ENCODE measurements around the gene LSM10. TPM values are rescaled to one million over a fixed set of nuclear protein-coding genes. Genes with fewer than 3 reads are reported as not detected.

Gene LSM10
- total RNA-seq, 1 experiment from 2014 or later = 19.4 TPM

- H3K79me2 ChIP-seq (ENCODE audit: low read length) = no peaks in the 10 kb centered on the region
- H3K36me3 ChIP-seq (ENCODE audit: insufficient read depth, low read length) = peaks cover 4% of the 10 kb centered on the region; the same call in 1 of the 2 replicates
- no peak overlapping the region for H2AFZ ChIP-seq (ENCODE audit: low read length)
- H4K20me1 ChIP-seq (ENCODE audit: insufficient read depth, low read depth, low read length) = no peaks in the 10 kb centered on the region
- DNase-seq = no peak
- no peaks in the 10 kb centered on the region for H3K27me3 ChIP-seq (ENCODE audit: low read length)
- no peak overlapping the region for H3K27ac ChIP-seq (ENCODE audit: low read length)
- H3K4me2 ChIP-seq (ENCODE audit: low read depth, low read length, poor library complexity, severe bottlenecking) = no peak overlapping the region
- H3K9me2 ChIP-seq (replicated peaks; ENCODE audit: insufficient read depth, low read length) = no peaks in the 10 kb centered on the region
- no peak overlapping the region for H3K4me3 ChIP-seq (ENCODE audit: low read length)
- H3K9ac ChIP-seq (ENCODE audit: low read length) = no peak overlapping the region
- H3K4me1 ChIP-seq (ENCODE audit: low read length) = no peaks in the 10 kb centered on the region
- no peaks in the 10 kb centered on the region for H3K9me3 ChIP-seq (ENCODE audit: low read length)
Measured at GRCh38 chr1:36349839-36350238, 47.9 kb downstream of the LSM10 start.

GRCh38 chr1:36349241-36349671 is 48.5 kb downstream of the LSM10 start:
- H3K9me2 ChIP-seq (replicated peaks; ENCODE audit: insufficient read depth, low read length) = no peaks in the 10 kb centered on the region
- no peak overlapping the region for H3K27ac ChIP-seq (ENCODE audit: low read length)
- H3K27me3 ChIP-seq (ENCODE audit: low read length) = no peaks in the 10 kb centered on the region
- H3K4me3 ChIP-seq (ENCODE audit: low read length) = no peak overlapping the region
- H3K4me2 ChIP-seq (ENCODE audit: low read depth, low read length, poor library complexity, severe bottlenecking) = no peak overlapping the region
- peaks cover 4% of the 10 kb centered on the region; the same call in 1 of the 2 replicates for H3K36me3 ChIP-seq (ENCODE audit: insufficient read depth, low read length)
- no peaks in the 10 kb centered on the region for H3K79me2 ChIP-seq (ENCODE audit: low read length)
- no peak for DNase-seq
- H3K9ac ChIP-seq (ENCODE audit: low read length) = no peak overlapping the region
- no peaks in the 10 kb centered on the region for H3K4me1 ChIP-seq (ENCODE audit: low read length)
- no peaks in the 10 kb centered on the region for H3K9me3 ChIP-seq (ENCODE audit: low read length)
- H4K20me1 ChIP-seq (ENCODE audit: insufficient read depth, low read depth, low read length) = no peaks in the 10 kb centered on the region
- H2AFZ ChIP-seq (ENCODE audit: low read length) = no peak overlapping the region

GRCh38 chr1:36346741-36347370 is 50.9 kb downstream of the LSM10 start:
- H3K9me3 ChIP-seq (ENCODE audit: low read length) = no peaks in the 10 kb centered on the region
- no peaks in the 10 kb centered on the region for H3K79me2 ChIP-seq (ENCODE audit: low read length)
- no peak for DNase-seq
- no peak overlapping the region for H3K27ac ChIP-seq (ENCODE audit: low read length)
- H3K4me1 ChIP-seq (ENCODE audit: low read length) = no peaks in the 10 kb centered on the region
- no peaks in the 10 kb centered on the region for H3K9me2 ChIP-seq (replicated peaks; ENCODE audit: insufficient read depth, low read length)
- no peak overlapping the region for H3K9ac ChIP-seq (ENCODE audit: low read length)
- no peak overlapping the region for H2AFZ ChIP-seq (ENCODE audit: low read length)
- H4K20me1 ChIP-seq (ENCODE audit: insufficient read depth, low read depth, low read length) = no peaks in the 10 kb centered on the region
- H3K36me3 ChIP-seq (ENCODE audit: insufficient read depth, low read length) = peaks cover 4% of the 10 kb centered on the region; the same call in 1 of the 2 replicates
- H3K27me3 ChIP-seq (ENCODE audit: low read length) = no peaks in the 10 kb centered on the region
- H3K4me3 ChIP-seq (ENCODE audit: low read length) = no peak overlapping the region
- H3K4me2 ChIP-seq (ENCODE audit: low read depth, low read length, poor library complexity, severe bottlenecking) = no peak overlapping the region

- H3K9ac ChIP-seq (ENCODE audit: low read length) = no peak overlapping the region
- H3K9me3 ChIP-seq (ENCODE audit: low read length) = no peaks in the 10 kb centered on the region
- no peaks in the 10 kb centered on the region for H3K9me2 ChIP-seq (replicated peaks; ENCODE audit: insufficient read depth, low read length)
- H3K4me3 ChIP-seq (ENCODE audit: low read length) = no peak overlapping the region
- no peak for DNase-seq
- no peaks in the 10 kb centered on the region for H3K27me3 ChIP-seq (ENCODE audit: low read length)
- no peak overlapping the region for H3K4me2 ChIP-seq (ENCODE audit: low read depth, low read length, poor library complexity, severe bottlenecking)
- no peak overlapping the region for H3K27ac ChIP-seq (ENCODE audit: low read length)
- H2AFZ ChIP-seq (ENCODE audit: low read length) = no peak overlapping the region
- peaks cover 4% of the 10 kb centered on the region; the same call in 1 of the 2 replicates for H3K36me3 ChIP-seq (ENCODE audit: insufficient read depth, low read length)
- no peaks in the 10 kb centered on the region for H4K20me1 ChIP-seq (ENCODE audit: insufficient read depth, low read depth, low read length)
- H3K79me2 ChIP-seq (ENCODE audit: low read length) = no peaks in the 10 kb centered on the region
- H3K4me1 ChIP-seq (ENCODE audit: low read length) = no peaks in the 10 kb centered on the region
Measured at GRCh38 chr1:36345353-36345752, 52.4 kb downstream of the LSM10 start.

- H3K27ac ChIP-seq (ENCODE audit: low read length) = no peak overlapping the region
- H3K9me2 ChIP-seq (replicated peaks; ENCODE audit: insufficient read depth, low read length) = no peaks in the 10 kb centered on the region
- no peak overlapping the region for H3K9ac ChIP-seq (ENCODE audit: low read length)
- no peaks in the 10 kb centered on the region for H3K27me3 ChIP-seq (ENCODE audit: low read length)
- H2AFZ ChIP-seq (ENCODE audit: low read length) = no peak overlapping the region
- peaks cover 4% of the 10 kb centered on the region; the same call in 1 of the 2 replicates for H3K36me3 ChIP-seq (ENCODE audit: insufficient read depth, low read length)
- no peaks in the 10 kb centered on the region for H4K20me1 ChIP-seq (ENCODE audit: insufficient read depth, low read depth, low read length)
- no peaks in the 10 kb centered on the region for H3K4me1 ChIP-seq (ENCODE audit: low read length)
- DNase-seq = no peak
- no peaks in the 10 kb centered on the region for H3K9me3 ChIP-seq (ENCODE audit: low read length)
- no peak overlapping the region for H3K4me2 ChIP-seq (ENCODE audit: low read depth, low read length, poor library complexity, severe bottlenecking)
- H3K4me3 ChIP-seq (ENCODE audit: low read length) = no peak overlapping the region
- no peaks in the 10 kb centered on the region for H3K79me2 ChIP-seq (ENCODE audit: low read length)
Measured at GRCh38 chr1:36344395-36344680, 53.4 kb downstream of the LSM10 start.

GRCh38 chr1:36343651-36344394 is 53.9 kb downstream of the LSM10 start:
- H3K27me3 ChIP-seq (ENCODE audit: low read length) = no peaks in the 10 kb centered on the region
- H3K79me2 ChIP-seq (ENCODE audit: low read length) = no peaks in the 10 kb centered on the region
- H3K9me2 ChIP-seq (replicated peaks; ENCODE audit: insufficient read depth, low read length) = no peaks in the 10 kb centered on the region
- no peak overlapping the region for H3K9ac ChIP-seq (ENCODE audit: low read length)
- peaks cover 4% of the 10 kb centered on the region; the same call in 1 of the 2 replicates for H3K36me3 ChIP-seq (ENCODE audit: insufficient read depth, low read length)
- no peak for DNase-seq
- no peak overlapping the region for H3K27ac ChIP-seq (ENCODE audit: low read length)
- no peak overlapping the region for H3K4me3 ChIP-seq (ENCODE audit: low read length)
- H3K4me1 ChIP-seq (ENCODE audit: low read length) = no peaks in the 10 kb centered on the region
- H4K20me1 ChIP-seq (ENCODE audit: insufficient read depth, low read depth, low read length) = no peaks in the 10 kb centered on the region
- H3K4me2 ChIP-seq (ENCODE audit: low read depth, low read length, poor library complexity, severe bottlenecking) = no peak overlapping the region
- no peak overlapping the region for H2AFZ ChIP-seq (ENCODE audit: low read length)
- no peaks in the 10 kb centered on the region for H3K9me3 ChIP-seq (ENCODE audit: low read length)

Small RNAs within 50 kb of the gene (small RNA-seq; reads per million reads assigned to genes)
- gene RNU4-27P = not detected
- gene SNORA63C = 0.24 reads per million

Other genes with a start within 250 kb of the LSM10 start
- gene TRAPPC3, start 248.4 kb downstream of the LSM10 start, total RNA-seq (2014; rRNA removed; shearing (Covaris generic); ENCODE audit: low replicate concordance) = 46.7 and 81.0 TPM in 2 replicates
- 24.1 and 87.3 TPM in 2 replicates for gene MAP7D1, start 241.7 kb downstream of the LSM10 start, total RNA-seq (2014; rRNA removed; shearing (Covaris generic); ENCODE audit: low replicate concordance)
- gene THRAP3, start 173.5 kb downstream of the LSM10 start, total RNA-seq (2014; rRNA removed; shearing (Covaris generic); ENCODE audit: low replicate concordance) = 47.0 and 56.2 TPM in 2 replicates
- gene SH3D21, start 91.5 kb downstream of the LSM10 start, total RNA-seq (2014; rRNA removed; shearing (Covaris generic); ENCODE audit: low replicate concordance) = 8.2 and 16.4 TPM in 2 replicates
- 0.75 and 7.1 TPM in 2 replicates for gene EVA1B, start 74.3 kb downstream of the LSM10 start, total RNA-seq (2014; rRNA removed; shearing (Covaris generic); ENCODE audit: low replicate concordance)
- 27.0 and 44.6 TPM in 2 replicates for gene STK40, start 12.0 kb downstream of the LSM10 start, total RNA-seq (2014; rRNA removed; shearing (Covaris generic); ENCODE audit: low replicate concordance)
- 11.8 and 15.0 TPM in 2 replicates for gene OSCP1, start 52.5 kb upstream of the LSM10 start, total RNA-seq (2014; rRNA removed; shearing (Covaris generic); ENCODE audit: low replicate concordance)
- 86.7 and 108 TPM in 2 replicates for gene MRPS15, start 66.5 kb upstream of the LSM10 start, total RNA-seq (2014; rRNA removed; shearing (Covaris generic); ENCODE audit: low replicate concordance)
- not detected in 2 replicates for gene CSF3R, start 85.0 kb upstream of the LSM10 start, total RNA-seq (2014; rRNA removed; shearing (Covaris generic); ENCODE audit: low replicate concordance)

All from Karpas-422 (cell line).